NCI-H187 treated with DMSO at 0.1 percent for 48 hours (cell line): ENCODE measurements around the gene S1PR4.

Experiments used
- DNase-seq: peaks from one replicate; lab custom pipeline; 2025; lab: John Stamatoyannopoulos, UW

The S1PR4 gene, protein sequence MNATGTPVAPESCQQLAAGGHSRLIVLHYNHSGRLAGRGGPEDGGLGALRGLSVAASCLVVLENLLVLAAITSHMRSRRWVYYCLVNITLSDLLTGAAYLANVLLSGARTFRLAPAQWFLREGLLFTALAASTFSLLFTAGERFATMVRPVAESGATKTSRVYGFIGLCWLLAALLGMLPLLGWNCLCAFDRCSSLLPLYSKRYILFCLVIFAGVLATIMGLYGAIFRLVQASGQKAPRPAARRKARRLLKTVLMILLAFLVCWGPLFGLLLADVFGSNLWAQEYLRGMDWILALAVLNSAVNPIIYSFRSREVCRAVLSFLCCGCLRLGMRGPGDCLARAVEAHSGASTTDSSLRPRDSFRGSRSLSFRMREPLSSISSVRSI

DNA sequence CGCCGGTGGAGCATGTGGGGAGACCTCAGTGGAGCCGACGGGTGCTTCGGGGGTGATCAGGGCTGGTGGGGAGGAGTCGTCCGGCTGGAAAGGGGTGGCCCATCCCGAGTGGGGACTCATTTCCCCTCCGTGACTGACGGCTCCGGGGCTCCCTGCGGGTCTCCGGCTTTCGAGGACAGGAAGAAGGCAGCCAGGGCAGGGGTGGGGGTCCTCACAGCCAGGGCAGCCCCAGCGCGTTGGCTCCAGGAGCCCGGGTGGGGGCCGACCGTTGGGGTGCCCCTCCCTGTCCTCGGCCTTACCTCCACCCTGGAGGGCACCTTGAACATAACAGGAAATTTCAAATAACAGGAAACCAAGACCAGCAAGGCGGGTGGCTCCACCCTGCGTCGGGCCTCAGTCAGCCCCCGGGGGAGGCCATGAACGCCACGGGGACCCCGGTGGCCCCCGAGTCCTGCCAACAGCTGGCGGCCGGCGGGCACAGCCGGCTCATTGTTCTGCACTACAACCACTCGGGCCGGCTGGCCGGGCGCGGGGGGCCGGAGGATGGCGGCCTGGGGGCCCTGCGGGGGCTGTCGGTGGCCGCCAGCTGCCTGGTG lies at the start of gene S1PR4:
TSS of gene S1PR4 (plus strand) at position 393 of the 596 bp plus-strand sequence. CDS start at position 417, 24 bp downstream.
- DNase-seq: no peak

DNA sequence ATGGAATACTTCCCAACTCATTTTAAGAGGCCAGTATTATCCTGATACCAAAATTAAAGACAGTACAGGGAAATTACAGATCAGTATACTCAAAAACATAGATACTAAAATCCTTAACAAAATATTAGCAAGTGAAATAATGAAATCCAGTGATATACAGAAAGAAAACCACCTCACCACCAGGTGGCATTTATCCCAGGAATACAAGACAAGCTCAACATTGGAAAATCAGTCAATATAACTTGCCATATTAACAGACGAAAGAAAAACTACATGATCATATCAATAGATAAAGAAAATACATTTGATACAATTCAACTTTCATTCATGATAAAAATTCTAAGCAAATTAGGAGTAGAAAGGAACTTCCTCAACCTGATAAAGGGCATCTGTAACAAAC lies 49.5 kb upstream of the S1PR4 start:
- DNase-seq: no peak

DNA sequence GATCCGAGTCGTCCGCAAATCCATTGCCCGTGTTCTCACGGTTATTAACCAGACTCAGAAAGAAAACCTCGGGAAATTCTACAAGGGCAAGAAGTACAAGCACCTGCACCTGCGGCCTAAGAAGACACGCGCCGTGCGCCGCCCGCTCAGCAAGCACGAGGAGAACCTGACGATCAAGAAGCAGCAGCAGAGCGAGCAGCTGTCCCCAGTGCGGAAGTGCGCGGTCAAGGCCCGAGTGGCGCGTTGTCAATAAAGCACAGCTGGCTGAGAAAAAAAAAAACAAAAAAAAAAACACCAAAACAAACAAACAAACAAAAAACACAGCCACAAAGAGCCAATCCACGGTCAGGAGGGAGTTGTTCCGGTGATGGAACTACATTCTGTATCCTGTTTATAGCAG lies 47.4 kb upstream of the S1PR4 start:
- DNase-seq: no peak

DNA sequence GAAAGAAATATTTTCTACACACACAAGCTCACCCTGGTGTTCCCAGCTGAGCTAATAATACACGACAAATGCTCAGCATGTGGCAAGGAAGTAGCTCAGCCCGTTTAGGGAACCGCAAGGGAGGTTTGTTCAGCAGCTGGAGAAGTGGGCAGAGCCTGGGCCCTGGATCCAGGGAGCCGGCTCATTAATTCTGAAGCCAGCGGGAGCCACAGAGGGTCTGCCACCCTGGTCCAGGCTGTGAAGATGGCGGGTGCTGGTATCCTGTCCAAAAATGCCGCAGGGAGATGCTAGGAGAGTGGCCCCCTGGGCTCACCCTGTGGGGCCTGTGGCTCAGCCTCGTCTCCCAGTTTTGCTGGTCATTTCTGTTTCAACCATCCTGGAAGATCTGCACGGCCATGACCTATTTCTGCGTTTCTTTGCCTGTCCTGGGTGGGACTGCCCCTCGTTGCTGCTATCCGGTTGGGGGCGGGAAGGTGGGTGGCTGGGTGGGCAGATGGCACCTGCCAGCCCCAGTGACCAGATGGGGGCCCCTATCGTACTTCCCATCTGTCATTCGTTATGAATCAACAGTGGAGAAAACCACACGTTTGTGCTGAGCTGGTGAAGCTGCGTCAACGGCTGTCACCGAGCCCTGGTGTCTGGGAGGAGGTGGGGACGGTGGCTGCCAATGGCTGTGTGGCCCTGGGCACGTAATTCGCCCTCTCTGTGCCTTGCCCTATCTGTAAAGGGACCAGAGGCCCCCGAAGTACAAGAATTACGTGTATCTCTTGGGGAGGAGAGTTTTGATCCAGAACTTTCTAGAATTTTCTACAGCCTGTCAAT lies 45.4 kb upstream of the S1PR4 start:
- no peak for DNase-seq

DNA sequence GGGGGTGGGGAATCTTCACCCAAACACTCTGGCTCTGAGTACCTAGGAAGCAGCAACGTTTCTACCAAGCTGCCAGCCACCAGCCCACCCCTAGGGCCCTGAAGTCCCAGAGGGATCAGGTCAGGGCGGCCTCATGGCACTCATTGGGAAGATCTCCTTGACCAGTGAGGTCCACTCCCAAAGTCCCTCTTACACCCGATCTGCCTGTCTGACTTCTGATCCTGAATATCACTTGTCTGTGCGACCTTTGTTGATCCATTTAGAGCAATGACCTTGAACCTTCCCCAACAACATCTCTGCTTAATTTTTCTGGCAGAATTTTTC lies 44.8 kb upstream of the S1PR4 start:
- no peak for DNase-seq

DNA sequence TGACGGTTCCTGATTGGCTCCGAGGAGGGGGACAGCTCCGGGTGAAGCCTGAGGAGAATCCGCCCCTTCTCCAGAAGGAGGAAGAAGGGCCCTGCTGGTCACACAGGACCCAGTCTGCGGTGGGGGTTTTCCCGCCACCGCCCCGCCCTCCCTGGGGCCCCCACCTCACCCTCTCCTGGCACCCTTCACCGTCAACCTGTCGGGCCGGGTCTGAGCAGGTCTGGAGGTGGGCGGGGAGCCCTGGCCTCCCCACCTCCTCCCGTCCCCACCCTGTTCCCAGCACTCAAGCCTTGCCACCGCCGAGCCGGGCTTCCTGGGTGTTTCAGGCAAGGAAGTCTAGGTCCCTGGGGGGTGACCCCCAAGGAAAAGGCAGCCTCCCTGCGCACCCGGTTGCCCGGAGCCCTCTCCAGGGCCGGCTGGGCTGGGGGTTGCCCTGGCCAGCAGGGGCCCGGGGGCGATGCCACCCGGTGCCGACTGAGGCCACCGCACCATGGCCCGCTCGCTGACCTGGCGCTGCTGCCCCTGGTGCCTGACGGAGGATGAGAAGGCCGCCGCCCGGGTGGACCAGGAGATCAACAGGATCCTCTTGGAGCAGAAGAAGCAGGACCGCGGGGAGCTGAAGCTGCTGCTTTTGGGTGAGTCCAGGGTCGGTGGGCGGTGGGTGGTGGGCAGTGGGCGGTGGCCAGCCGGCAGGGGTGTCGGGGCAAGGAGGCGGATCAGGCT lies 42.4 kb upstream of the S1PR4 start, which contains the start of gene GNA15:
TSS of gene GNA15 (plus strand) at position 73 of the 723 bp plus-strand sequence. CDS start at position 491, 418 bp downstream.
- no peak for DNase-seq

DNA sequence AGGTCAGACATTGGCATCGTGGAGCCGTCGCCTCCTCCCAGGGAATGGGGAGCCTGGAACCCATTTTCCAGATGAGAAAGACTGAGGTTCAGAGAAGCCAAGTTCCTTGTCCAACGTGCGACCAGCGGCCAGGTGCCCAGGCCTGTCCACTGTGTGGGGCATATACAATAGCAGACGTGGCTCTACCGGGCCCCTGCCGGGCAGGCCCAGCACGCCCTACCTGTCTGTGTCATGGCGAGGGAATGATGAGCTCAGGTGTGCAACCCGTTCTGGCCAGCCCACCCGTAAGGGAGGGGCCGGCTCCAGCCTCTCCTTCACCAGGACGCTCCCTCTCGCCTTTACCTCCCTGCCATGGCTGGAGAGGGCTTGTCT lies 41.9 kb upstream of the S1PR4 start:
- DNase-seq: no peak

DNA sequence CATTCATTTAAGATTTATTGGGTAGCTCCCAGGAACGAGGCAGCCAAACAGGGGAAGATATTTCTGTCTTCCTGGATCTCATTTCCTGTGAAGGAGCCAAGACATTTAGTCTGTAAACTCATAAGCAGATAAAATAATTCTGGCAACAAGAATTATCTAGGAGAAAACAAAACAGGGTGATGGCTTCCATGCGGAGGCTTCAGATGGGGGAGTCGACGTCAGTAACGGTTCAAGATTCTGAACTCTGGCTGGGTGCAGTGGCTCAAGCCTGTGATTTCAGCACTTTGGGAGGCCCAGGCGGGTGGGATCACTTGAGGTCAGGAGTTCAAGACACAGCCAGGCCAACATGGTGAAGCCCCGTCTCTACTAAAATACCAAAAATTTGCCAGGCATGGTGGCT lies 41.5 kb upstream of the S1PR4 start:
- DNase-seq: no peak

DNA sequence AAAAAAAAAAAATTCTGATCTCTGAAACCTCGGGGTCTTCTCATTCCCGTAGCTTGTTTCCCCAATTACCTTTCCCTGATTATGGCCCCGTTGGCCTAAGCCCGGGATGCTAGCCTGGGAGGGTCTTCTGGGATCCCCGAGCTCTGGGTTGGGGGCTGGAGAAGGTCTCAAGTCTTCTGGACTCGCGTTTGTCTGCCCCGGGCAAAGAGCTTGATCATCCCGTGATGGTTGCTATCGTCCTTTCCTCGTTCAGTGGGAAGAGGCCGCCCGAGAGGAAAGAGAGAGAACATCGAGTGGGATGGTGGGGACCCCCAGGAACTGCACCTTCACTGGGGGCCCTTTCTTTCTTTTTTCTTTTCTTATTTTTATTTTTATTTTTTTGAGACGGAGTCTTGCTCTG lies 40.3 kb upstream of the S1PR4 start:
- DNase-seq: no peak

DNA sequence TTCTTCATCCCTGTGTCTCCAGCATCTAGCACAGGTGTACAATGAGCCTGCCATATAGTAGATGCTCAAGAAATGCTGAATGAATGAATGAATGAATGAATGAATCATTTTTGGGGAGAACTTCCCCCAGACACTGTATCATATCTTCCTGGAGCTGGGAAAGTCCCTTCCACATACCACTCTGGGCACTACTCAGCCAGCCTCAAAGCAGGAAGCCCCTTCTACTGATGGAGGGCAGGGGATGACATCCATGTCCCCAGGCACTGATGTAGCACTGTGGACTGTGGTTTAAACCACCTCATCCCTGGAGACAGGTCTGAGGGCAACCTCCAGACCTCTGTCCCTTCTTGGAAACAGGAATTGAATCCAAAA lies 37.9 kb upstream of the S1PR4 start:
- DNase-seq: no peak

DNA sequence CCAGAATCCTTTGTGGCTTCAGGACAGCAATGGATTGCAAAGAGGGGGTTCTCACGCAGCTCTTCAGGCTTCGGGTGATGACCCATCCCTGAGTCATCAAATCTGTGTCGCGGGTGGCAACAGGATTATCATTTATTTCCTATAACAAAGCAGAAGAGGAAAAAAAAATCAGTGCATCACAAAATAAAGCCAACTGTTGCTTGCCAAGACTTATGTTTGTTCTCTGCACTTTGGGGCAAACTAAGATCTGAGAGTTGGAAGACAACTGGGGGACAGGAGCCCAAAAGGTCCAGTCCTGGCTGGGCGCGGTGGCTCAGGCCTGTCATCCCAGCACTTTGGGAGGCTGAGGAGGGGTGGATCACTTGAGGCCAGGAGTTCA lies 36.3 kb upstream of the S1PR4 start:
- DNase-seq: no peak

DNA sequence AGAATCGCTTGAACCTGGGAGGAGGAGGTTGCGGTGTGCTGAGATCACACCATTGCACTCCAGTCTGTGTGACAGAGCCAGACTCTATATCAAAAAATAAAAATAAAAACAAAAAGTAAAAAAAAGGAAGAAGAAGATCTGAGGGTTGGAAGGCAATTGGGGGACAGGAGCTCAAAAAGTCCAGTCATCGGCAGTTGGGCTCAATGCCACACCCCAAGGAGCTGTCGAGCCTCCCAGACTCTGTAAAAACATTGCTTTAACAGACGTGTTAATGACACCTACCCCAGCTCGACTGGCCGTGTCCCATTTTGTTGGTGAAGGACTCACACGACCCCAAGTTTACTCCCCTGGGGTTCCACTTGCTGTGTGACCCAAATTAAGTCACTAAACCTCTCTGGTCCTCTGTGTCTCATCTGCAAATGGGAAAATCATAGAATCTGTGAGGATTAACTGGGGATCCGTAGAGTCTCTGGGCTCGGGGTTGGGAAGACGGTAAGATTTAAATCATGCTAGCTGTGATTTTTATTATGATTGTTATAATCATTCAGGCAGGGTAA lies 35.7 kb upstream of the S1PR4 start:
- DNase-seq: no peak

DNA sequence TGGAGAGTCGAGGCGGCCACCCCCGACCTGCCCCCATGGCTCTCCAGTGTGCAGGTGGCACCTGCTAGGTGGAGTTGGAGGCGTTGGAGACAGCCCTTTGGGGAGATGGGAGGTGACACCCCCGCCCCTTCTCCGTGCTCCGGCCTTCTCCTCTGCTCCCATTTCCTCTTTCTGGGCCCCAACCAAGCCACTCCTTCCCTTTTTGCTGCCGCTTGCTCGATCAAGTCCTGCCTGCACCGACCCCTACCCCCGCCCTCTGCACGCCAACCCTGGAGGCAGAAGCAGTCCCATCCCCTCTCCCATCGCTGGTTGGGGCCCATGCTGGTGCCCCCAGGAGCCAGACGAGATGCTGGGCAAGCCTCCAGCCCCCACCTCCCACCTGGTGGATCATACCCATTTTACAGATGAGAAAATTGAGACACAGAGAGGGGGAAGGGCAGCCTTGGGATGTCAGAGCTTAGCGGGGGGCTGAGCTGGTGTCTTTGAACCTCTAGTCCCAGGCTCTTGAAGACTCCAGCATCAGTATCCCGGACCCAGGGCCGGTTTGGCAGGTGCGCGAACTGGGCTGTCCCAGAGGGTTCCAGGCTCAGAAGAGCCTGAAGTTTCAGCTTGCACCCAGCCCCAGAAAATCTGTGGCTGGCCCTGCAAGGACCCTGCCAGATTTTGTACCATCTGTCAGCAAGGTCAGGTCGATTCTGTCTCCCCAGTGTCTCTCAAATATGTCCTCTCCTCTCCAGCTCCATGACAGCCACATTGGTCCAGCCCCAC lies 32.5 kb upstream of the S1PR4 start:
- DNase-seq: no peak

DNA sequence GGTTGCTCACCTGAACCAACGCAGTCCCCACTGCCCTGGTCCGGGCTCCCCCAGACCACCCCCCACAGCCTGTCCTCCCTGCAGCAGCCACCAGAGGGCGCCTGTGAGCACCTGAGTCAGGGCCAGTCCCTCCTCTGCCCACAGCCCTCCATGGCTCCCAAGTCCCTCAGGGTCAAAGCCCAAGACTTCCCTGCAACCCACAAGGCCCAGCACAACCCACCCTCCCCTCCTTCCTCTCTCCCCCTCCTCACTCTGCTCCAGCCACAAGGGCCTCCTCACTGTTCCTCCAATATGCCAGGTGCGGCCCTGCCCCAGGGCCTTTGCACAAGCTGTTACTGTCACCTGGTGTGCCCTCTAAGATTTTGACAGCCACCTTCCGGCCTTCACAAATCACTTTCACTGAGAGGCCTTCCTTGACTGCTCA lies 31.9 kb upstream of the S1PR4 start:
- DNase-seq: no peak

DNA sequence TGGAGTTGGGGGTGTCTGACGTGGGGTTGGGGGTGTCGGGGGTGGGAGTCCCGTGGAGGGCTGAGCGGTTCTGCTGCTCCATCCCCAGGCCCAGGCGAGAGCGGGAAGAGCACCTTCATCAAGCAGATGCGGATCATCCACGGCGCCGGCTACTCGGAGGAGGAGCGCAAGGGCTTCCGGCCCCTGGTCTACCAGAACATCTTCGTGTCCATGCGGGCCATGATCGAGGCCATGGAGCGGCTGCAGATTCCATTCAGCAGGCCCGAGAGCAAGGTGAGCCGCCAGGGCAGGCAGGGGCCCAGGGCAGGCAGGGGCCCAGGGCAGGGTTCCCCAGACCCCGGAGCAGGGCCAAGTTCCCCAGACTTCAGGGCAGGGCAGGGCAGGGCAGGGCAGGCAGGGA lies 30.1 kb upstream of the S1PR4 start:
- no peak for DNase-seq

DNA sequence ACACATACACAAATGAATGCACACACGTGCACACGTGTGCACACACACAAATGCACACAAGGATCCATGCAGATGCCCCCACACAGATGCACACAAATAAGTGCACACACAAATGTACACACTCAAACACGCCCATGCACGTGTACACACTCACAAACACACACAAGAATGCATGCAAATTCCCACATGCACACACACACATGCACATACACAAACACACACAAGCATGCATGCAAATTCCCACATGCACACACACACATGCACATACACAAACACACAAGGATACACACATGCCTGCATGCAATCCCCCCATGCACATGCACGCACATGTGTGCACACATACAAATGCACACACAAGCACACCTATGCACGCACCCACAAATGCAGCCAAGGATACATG lies 29.5 kb upstream of the S1PR4 start:
- no peak for DNase-seq

DNA sequence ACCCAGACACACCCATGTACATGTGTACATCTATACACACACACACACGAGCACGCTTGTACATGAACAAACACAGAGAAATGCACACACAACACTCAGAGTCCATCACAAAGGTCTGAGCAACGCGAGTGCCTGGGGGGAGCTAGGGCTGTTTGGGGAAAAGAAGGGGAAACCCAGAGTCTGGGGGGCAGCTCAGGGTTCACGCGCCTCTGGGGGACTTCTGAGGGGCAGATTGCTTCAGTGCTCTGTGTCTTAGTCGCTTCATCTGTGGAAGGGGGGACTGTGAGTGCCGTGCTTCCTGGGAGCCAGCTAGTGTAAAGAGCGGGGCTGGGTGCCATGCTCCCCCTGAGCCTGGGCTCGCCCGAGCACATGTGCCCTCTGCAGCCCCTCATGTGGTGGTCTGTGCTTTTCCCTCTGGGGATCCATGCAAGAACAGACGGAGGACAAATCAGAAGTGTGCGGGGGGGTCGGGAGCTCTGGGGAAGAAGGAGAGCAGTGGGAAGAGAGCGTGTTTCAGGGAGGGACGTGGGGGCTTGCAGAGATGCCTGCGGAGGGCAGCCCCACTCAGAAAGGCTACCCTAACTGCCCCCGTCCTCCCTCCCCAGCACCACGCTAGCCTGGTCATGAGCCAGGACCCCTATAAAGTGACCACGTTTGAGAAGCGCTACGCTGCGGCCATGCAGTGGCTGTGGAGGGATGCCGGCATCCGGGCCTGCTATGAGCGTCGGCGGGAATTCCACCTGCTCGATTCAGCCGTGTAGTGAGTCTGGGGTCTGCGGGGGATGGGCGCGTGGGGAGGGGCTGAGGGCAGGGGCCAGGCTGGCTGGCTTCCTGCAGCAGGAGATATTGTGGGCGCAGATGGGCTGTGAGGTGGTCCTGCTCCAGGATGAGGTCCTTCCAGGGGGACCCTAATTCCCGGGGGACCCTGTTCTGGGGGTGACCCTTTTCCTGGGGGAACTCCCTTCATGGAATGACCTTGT lies 28.8 kb upstream of the S1PR4 start:
- no peak for DNase-seq

DNA sequence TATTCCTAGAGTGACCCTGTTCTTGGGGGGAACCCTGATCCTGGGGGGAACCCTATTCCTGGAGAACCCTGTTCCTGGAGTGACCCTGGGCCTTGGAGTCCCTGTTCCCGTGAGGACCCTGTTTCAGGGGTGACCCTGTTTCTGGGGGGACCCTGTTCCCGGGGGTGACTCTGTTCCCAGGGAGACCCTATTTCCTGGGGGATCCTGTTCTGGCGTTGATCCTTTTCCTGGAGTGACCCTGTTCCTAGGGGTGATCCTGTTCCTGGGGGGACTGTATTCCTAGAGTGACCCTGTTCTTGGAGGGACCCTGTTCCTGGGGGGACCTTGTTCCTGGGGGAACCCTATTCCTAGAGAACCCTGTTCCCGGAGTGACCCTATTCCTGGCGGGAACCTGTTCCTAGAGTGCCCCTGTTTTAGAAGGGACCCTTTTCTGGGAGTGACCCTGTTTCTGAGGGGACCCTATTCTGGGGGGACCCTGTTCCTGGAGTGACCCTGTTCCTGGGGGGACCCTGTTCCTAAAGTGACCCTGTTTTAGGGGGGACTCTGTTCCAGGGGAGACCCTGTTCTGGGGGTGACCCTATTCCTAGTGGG lies 27.7 kb upstream of the S1PR4 start:
- DNase-seq: no peak

DNA sequence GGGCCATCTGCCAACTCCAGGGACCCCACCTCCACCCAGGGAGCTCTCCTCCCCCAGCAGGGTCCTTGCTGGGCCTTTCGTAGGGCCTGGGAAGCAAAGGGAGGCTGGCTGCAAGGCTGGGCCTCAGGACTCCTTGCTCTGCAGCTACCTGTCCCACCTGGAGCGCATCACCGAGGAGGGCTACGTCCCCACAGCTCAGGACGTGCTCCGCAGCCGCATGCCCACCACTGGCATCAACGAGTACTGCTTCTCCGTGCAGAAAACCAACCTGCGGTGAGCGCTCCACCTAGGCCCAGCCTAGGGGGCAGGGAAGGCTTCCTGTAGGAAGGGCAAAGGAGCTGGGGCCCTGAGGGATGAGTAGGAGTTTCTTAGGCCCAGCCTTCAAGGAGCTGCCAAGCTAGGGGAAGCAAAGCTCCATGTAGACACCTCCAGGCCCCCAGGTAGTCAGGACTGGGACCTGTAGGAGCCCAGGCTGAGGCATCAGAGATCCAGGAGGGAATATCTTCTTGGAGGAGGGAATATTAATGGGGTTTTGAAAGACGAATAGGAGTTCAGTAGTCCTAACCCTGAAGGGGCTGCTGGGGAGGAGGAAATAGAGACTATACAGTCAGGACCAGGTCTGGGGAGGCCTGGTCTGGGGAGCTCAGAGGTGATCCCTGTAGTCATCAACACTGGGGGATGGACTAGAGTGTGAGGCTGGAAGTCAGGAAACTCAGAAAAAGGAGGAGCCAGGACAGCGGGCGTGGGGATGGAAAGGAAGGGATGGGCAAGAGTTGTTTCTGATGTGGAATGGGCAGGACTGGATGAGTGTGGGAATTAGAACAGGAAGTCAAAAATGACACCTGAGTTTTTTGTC lies 26.8 kb upstream of the S1PR4 start:
- DNase-seq: no peak
